HG03103 (cell line): ENCODE data around the gene NUCB2.

Experiments
- ATAC-seq: cut with Tn5 transposase; IDR thresholded peaks from one replicate; pipeline ENCODE4 v1.9.1; 2021; ENCODE audit warnings: low read depth; ENCODE audit not compliant: unreplicated experiment

Gene NUCB2

GRCh38 chr11:17328871-17329494 is 52.4 kb downstream of the NUCB2 start:
- ATAC-seq = no peak

GRCh38 chr11:17331669-17332068 is 55.1 kb downstream of the NUCB2 start:
- no peak for ATAC-seq

- ATAC-seq = no peak
Observed at GRCh38 chr11:17333799-17334586, 57.5 kb downstream of the NUCB2 start.

GRCh38 chr11:17343257-17343656 is 66.7 kb downstream of the NUCB2 start:
- no peak for ATAC-seq

GRCh38 chr11:17343907-17344306 is 67.4 kb downstream of the NUCB2 start:
- no peak for ATAC-seq

- ATAC-seq = no peak
Observed at GRCh38 chr11:17347676-17348075, 71.1 kb downstream of the NUCB2 start.

GRCh38 chr11:17350455-17351171 is 74.1 kb downstream of the NUCB2 start:
- ATAC-seq = no peak

- no peak for ATAC-seq
Observed at GRCh38 chr11:17351172-17351509, 74.6 kb downstream of the NUCB2 start.

- no peak for ATAC-seq
Observed at GRCh38 chr11:17351510-17352176, 75.1 kb downstream of the NUCB2 start, which contains the start of gene NCR3LG1. NCR3LG1 (plus strand) TSS chr11:17351800; CDS start chr11:17351970, 170 bp downstream.

GRCh38 chr11:17352950-17353820 is 76.6 kb downstream of the NUCB2 start:
- ATAC-seq = no peak

GRCh38 chr11:17353821-17354600 is 77.5 kb downstream of the NUCB2 start:
- ATAC-seq = no peak

- no peak for ATAC-seq
Observed at GRCh38 chr11:17354601-17354991, 78.1 kb downstream of the NUCB2 start.

GRCh38 chr11:17366495-17366894 is 90.0 kb downstream of the NUCB2 start:
- no peak for ATAC-seq

GRCh38 chr11:17368551-17368950 is 92.0 kb downstream of the NUCB2 start:
- no peak for ATAC-seq

- ATAC-seq = no peak
Observed at GRCh38 chr11:17369094-17369493, 92.6 kb downstream of the NUCB2 start.

GRCh38 chr11:17369684-17370243 is 93.2 kb downstream of the NUCB2 start:
- ATAC-seq = no peak

- no peak for ATAC-seq
Observed at GRCh38 chr11:17371614-17372013, 95.1 kb downstream of the NUCB2 start.

- ATAC-seq = no peak
Observed at GRCh38 chr11:17375547-17375946, 99.0 kb downstream of the NUCB2 start.

- no peak for ATAC-seq
Observed at GRCh38 chr11:17376493-17376892, 100.0 kb downstream of the NUCB2 start.
